CD4-positive, alpha-beta T cell treated with Interleukin-1 beta for 1 hour (primary cell): ENCODE measurements around the gene KCNJ3.

ENCODE experiments used
- DNase-seq, 2 donors: peaks; one replicate each; pipeline ENCODE4 v3.0.0-alpha.2; 2020 to 2022

KCNJ3 gene

GRCh38 chr2:154709215-154709614, 10.7 kb downstream of the KCNJ3 start:
- no peak for DNase-seq

- DNase-seq, result no peak
Observed at GRCh38 chr2:154710078-154710477, 11.6 kb downstream of the KCNJ3 start.

- DNase-seq, result no peak
Observed at GRCh38 chr2:154710685-154711084, 12.2 kb downstream of the KCNJ3 start.

GRCh38 chr2:154713675-154714074, 15.2 kb downstream of the KCNJ3 start:
- DNase-seq, result no peak

- no peak for DNase-seq
Observed at GRCh38 chr2:154720651-154721050, 22.2 kb downstream of the KCNJ3 start.

- no peak for DNase-seq
Observed at GRCh38 chr2:154724194-154724797, 25.8 kb downstream of the KCNJ3 start.

- DNase-seq, result no peak
Observed at GRCh38 chr2:154740361-154740760, 41.9 kb downstream of the KCNJ3 start.

- DNase-seq, result no peak
Observed at GRCh38 chr2:154758871-154759270, 60.4 kb downstream of the KCNJ3 start.

GRCh38 chr2:154762638-154763037, 64.1 kb downstream of the KCNJ3 start:
- DNase-seq, result no peak

GRCh38 chr2:154771664-154772284, 73.3 kb downstream of the KCNJ3 start:
- DNase-seq, result no peak

GRCh38 chr2:154776825-154777224, 78.3 kb downstream of the KCNJ3 start:
- no peak for DNase-seq

GRCh38 chr2:154794406-154794805, 95.9 kb downstream of the KCNJ3 start:
- DNase-seq, result no peak

- no peak for DNase-seq
Observed at GRCh38 chr2:154795651-154796050, 97.2 kb downstream of the KCNJ3 start.

GRCh38 chr2:154804451-154804850, 106.0 kb downstream of the KCNJ3 start:
- DNase-seq, result no peak

GRCh38 chr2:154813636-154814035, 115.1 kb downstream of the KCNJ3 start:
- no peak for DNase-seq

GRCh38 chr2:154814856-154815255, 116.4 kb downstream of the KCNJ3 start:
- DNase-seq, result no peak

- no peak for DNase-seq
Observed at GRCh38 chr2:154825358-154825757, 126.9 kb downstream of the KCNJ3 start.

- DNase-seq, result no peak
Observed at GRCh38 chr2:154826827-154827226, 128.3 kb downstream of the KCNJ3 start.

- DNase-seq, result no peak
Observed at GRCh38 chr2:154827286-154827685, 128.8 kb downstream of the KCNJ3 start.

- DNase-seq, result no peak
Observed at GRCh38 chr2:154832711-154833110, 134.2 kb downstream of the KCNJ3 start.

GRCh38 chr2:154836632-154837031, 138.1 kb downstream of the KCNJ3 start:
- no peak for DNase-seq

GRCh38 chr2:154837035-154837434, 138.5 kb downstream of the KCNJ3 start:
- DNase-seq, result no peak

- DNase-seq, result no peak
Observed at GRCh38 chr2:154844513-154844912, 146.0 kb downstream of the KCNJ3 start.

GRCh38 chr2:154846842-154847241, 148.3 kb downstream of the KCNJ3 start:
- DNase-seq, result no peak

- DNase-seq, result no peak
Observed at GRCh38 chr2:154849482-154849881, 151.0 kb downstream of the KCNJ3 start.
